Spleen (tissue), 7 donors: ENCODE results near the gene TRPT1.

ENCODE experiments used
- POLR2A ChIP-seq, 3 donors: fragments of 450-650 bp; IDR thresholded peaks; one replicate each; pipeline ENCODE4 v1.5.1; 2017; ENCODE audit warnings: antibody characterized with exemption in 3 of 3, mild to moderate bottlenecking in 1 of 3
- TF ChIP-seq, protein P1 (sequence below), 11 experiments: fragments of 200-600 bp in 7 of 11; fragments of 450-650 bp in 4 of 11; sonication (generic) in 4 of 11; IDR thresholded peaks in 8 of 11; conservative IDR thresholded peaks in 3 of 11; 1 replicate in 7 of 11; 2 replicates in 4 of 11; pipeline versions ENCODE4 v1.4.0 to v1.8.0; 2016 to 2021; ENCODE audit warnings: antibody characterized with exemption in 11 of 11, inconsistent platforms in 4 of 11, mild to moderate bottlenecking in 1 of 11
- donor health status: DM: no; HTN: no; CAD: no; lungs with moderate emphysema.
- donor health status: DM: no; HTN: no; CAD: no.
- donor health status: DM: no; HTN: no; CAD: no.

DNA sequence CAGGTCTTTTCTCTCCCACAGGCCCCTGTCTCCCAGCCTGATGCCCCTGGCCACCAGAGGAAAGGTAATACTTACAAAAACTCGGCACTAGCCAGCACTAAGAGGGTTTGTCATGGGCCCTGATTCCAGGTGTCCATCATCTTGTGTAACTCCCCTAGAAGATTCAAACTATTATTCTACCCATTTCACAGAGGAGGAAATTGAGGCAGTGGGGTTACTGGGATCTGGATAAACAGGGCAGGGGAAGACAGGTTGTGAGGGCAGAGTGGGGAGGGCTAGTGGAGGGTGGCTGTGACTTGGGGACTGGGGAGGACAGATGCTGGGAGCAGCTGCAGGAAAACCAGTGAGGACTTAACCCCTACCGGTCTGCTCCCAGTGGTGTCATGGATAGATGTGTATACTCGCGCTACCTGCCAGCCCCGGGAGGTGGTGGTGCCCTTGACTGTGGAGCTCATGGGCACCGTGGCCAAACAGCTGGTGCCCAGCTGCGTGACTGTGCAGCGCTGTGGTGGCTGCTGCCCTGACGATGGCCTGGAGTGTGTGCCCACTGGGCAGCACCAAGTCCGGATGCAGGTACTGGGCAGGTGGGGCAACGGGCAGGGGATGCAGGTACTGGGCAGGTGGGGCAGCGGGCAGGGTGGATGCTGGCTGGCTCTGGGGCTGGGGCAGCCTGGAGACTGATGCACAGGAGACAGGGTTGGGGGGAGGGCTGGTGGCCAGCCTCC, 9.6 kb upstream of the TRPT1 start:
- TF ChIP-seq, protein P1, sequence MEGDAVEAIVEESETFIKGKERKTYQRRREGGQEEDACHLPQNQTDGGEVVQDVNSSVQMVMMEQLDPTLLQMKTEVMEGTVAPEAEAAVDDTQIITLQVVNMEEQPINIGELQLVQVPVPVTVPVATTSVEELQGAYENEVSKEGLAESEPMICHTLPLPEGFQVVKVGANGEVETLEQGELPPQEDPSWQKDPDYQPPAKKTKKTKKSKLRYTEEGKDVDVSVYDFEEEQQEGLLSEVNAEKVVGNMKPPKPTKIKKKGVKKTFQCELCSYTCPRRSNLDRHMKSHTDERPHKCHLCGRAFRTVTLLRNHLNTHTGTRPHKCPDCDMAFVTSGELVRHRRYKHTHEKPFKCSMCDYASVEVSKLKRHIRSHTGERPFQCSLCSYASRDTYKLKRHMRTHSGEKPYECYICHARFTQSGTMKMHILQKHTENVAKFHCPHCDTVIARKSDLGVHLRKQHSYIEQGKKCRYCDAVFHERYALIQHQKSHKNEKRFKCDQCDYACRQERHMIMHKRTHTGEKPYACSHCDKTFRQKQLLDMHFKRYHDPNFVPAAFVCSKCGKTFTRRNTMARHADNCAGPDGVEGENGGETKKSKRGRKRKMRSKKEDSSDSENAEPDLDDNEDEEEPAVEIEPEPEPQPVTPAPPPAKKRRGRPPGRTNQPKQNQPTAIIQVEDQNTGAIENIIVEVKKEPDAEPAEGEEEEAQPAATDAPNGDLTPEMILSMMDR (IDR thresholded peaks at IDR 0.05 in 8 of 11, conservative IDR thresholded peaks at IDR 0.05 in 3 of 11), result no peak
- TF ChIP-seq POLR2A (IDR thresholded peaks at IDR 0.05), result no peak
